Measurements from ENCODE around the gene TUBGCP6. TPM values are rescaled to one million over a fixed set of nuclear protein-coding genes. Genes with fewer than 3 reads are reported as not detected.

TUBGCP6 gene
- total and polyA plus RNA-seq, 2 donors (not counting 1 experiment from before 2014, with no cell fraction given), result 137 to 178 TPM

- 83% methylated on average over 9 of the region's 9 CpGs for WGBS (ENCODE audit: insufficient coverage)
- intact Hi-C loops (cut with micrococcal nuclease), result no loop called here
- Histone ChIP-seq H3K79me2 (ENCODE audit: control insufficient read depth, insufficient read depth, low read length) (peaks cover 35% of the 10 kb centered on the region), H3K4me1 (ENCODE audit: control insufficient read depth in 2 of 2, insufficient read depth in 2 of 2, low read length in 2 of 2) (no peaks in the 10 kb centered on the region), H3K4me2 (replicated peaks; ENCODE audit: low read depth, low read length, poor library complexity, severe bottlenecking) (no peak overlapping the region), H3K36me3 (replicated peaks in 1 of 2; ENCODE audit: control extremely low read depth in 1 of 2, control insufficient read depth in 1 of 2, extremely low read depth in 1 of 2, insufficient read depth in 2 of 2, low read length in 1 of 2) (peaks cover 0 to 52% of the 10 kb centered on the region in 2 experiments), H2AFZ (ENCODE audit: insufficient read depth, low read depth, low read length, poor library complexity, severe bottlenecking) (no peak overlapping the region), H3K27ac (ENCODE audit: low read length in 2 of 2) (no peak overlapping the region), H3K4me3 (ENCODE audit: control extremely low read depth in 1 of 5, extremely low read depth in 1 of 5, insufficient read depth in 1 of 5, low read depth in 2 of 5, low read length in 4 of 5) (no peak overlapping the region), H3K27me3 (replicated peaks in 1 of 4; ENCODE audit: control extremely low read depth in 1 of 4, control insufficient read depth in 3 of 4, insufficient read depth in 4 of 4, low read length in 3 of 4) (no peaks in the 10 kb centered on the region), H4K20me1 (ENCODE audit: control insufficient read depth, insufficient read depth, low read length, poor library complexity, severe bottlenecking) (peaks cover 38% of the 10 kb centered on the region), H3K9ac (ENCODE audit: low read length) (no peak overlapping the region), H3K9me3 (ENCODE audit: control extremely low read depth in 1 of 3, control insufficient read depth in 2 of 3, insufficient read depth in 1 of 3, low read length in 2 of 3) (no peaks in the 10 kb centered on the region)
- ATAC-seq (ENCODE audit: low read depth) (no peak), DNase-seq (no peak)
- Mint-ChIP-seq H3K27ac (no peak overlapping the region), H3K4me1 (no peaks in the 10 kb centered on the region), H3K27me3 (no peaks in the 10 kb centered on the region), H3K9me3 (ENCODE audit: insufficient read depth) (no peaks in the 10 kb centered on the region), H3K4me3 (no peak overlapping the region)
- POLR2A ChIA-PET, result no interaction called here
- CTCF ChIA-PET, result no interaction called here
- TF ChIP-seq EZH2 (IDR thresholded peaks at IDR 0.05; ENCODE audit: borderline replicate concordance, insufficient read depth, low read depth, low read length, poor library complexity, severe bottlenecking) (no peak), CTCF (IDR thresholded peaks at IDR 0.05) (no peak)
Measured at GRCh38 chr22:50228366-50228765, 16.5 kb downstream of the TUBGCP6 start.

GRCh38 chr22:50227579-50228215, 17.1 kb downstream of the TUBGCP6 start:
- H3K4me3 Mint-ChIP-seq, result no peak overlapping the region
- CTCF ChIA-PET, result interaction anchor here (1.3 kb wide), 1 partner anchor 10 kb away, joined by 4 read pairs; no protein-coding TSS in a partner anchor
- H3K36me3 ChIP-seq (replicated peaks in 1 of 2; ENCODE audit: control extremely low read depth in 1 of 2, control insufficient read depth in 1 of 2, extremely low read depth in 1 of 2, insufficient read depth in 2 of 2, low read length in 1 of 2), result peaks cover 0 to 52% of the 10 kb centered on the region in 2 experiments

More at GRCh38 chr22:50227579-50228215, 17.1 kb downstream of the TUBGCP6 start:
- Mint-ChIP-seq H3K27ac (no peak overlapping the region), H3K9me3 (ENCODE audit: insufficient read depth) (no peaks in the 10 kb centered on the region), H3K27me3 (no peaks in the 10 kb centered on the region), H3K4me1 (no peaks in the 10 kb centered on the region)
- H4K20me1 ChIP-seq (ENCODE audit: control insufficient read depth, insufficient read depth, low read length, poor library complexity, severe bottlenecking), result peaks cover 33% of the 10 kb centered on the region
- no peak overlapping the region for H3K27ac ChIP-seq (ENCODE audit: low read length in 2 of 2)
- H3K79me2 ChIP-seq (ENCODE audit: control insufficient read depth, insufficient read depth, low read length), result peaks cover 35% of the 10 kb centered on the region
- ATAC-seq (ENCODE audit: low read depth) (no peak), DNase-seq (no peak)
- no peak overlapping the region for H3K4me2 ChIP-seq (replicated peaks; ENCODE audit: low read depth, low read length, poor library complexity, severe bottlenecking)
- TF ChIP-seq CTCF (IDR thresholded peaks at IDR 0.05) (no peak), EZH2 (IDR thresholded peaks at IDR 0.05; ENCODE audit: borderline replicate concordance, insufficient read depth, low read depth, low read length, poor library complexity, severe bottlenecking) (no peak)
- no peaks in the 10 kb centered on the region for H3K9me3 ChIP-seq (ENCODE audit: control extremely low read depth in 1 of 3, control insufficient read depth in 2 of 3, insufficient read depth in 1 of 3, low read length in 2 of 3)
- WGBS (ENCODE audit: insufficient coverage), result 97% methylated on average over 23 of the region's 25 CpGs
- POLR2A ChIA-PET, result no interaction called here
- intact Hi-C loops (cut with micrococcal nuclease), result no loop called here
- no peak overlapping the region for H2AFZ ChIP-seq (ENCODE audit: insufficient read depth, low read depth, low read length, poor library complexity, severe bottlenecking)
- no peaks in the 10 kb centered on the region for H3K27me3 ChIP-seq (replicated peaks in 1 of 4; ENCODE audit: control extremely low read depth in 1 of 4, control insufficient read depth in 3 of 4, insufficient read depth in 4 of 4, low read length in 3 of 4)
- H3K4me3 ChIP-seq (ENCODE audit: control extremely low read depth in 1 of 5, extremely low read depth in 1 of 5, insufficient read depth in 1 of 5, low read depth in 2 of 5, low read length in 4 of 5), result no peak overlapping the region
- H3K9ac ChIP-seq (ENCODE audit: low read length), result no peak overlapping the region
- no peaks in the 10 kb centered on the region for H3K4me1 ChIP-seq (ENCODE audit: control insufficient read depth in 2 of 2, insufficient read depth in 2 of 2, low read length in 2 of 2)

Data from B cell (primary cell).